ENCODE data around the gene SPN. TPM values are rescaled to one million over a fixed set of nuclear protein-coding genes. Genes with fewer than 3 reads are reported as not detected.
"Not testable (repeated sequence)": the region's sequence is repeated elsewhere in the genome, so short reads cannot be mapped to it uniquely, and the experiment has no call there.

Gene SPN
- polyA plus RNA-seq, 3 donors, result 0.34 to 1.4 (median 0.59) TPM

DNA sequence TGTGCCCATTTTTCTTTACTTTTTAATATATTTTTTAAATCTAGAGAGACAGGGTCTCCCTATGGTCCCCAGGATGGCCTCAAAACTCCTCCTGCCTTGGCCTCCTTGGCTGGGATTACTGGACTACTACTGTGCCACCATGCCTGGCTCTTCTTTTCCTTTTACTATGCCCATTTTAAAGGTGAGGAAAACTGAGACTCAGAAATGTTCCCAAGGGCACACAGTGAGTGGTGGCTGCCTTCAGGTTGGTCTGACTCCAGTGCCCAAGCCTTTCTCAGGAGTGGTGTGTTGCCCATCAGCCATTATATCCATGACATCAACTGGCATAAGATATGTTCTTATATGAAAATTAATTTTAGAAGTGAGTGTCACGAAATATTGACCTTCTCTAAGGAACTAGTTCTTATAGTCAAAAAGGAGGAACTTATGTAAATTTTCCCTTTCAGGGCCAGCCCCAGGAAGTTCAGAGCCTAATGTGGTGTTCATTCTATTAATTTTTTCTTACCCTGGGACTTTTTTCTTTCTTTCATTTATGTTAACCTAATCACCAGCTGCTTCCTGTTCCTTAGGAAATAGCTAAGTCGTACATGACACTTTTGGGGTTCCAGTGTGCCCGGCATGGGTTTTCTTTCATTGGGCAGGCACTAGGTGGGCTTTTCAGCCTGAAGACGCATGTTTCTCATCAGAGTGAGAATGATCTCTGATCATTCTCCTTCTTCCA is 17.9 kb upstream of the SPN start:
- 59 to 74% (median 65%) methylated on average over 4 of the region's 4 CpGs for WGBS, 3 donors

DNA sequence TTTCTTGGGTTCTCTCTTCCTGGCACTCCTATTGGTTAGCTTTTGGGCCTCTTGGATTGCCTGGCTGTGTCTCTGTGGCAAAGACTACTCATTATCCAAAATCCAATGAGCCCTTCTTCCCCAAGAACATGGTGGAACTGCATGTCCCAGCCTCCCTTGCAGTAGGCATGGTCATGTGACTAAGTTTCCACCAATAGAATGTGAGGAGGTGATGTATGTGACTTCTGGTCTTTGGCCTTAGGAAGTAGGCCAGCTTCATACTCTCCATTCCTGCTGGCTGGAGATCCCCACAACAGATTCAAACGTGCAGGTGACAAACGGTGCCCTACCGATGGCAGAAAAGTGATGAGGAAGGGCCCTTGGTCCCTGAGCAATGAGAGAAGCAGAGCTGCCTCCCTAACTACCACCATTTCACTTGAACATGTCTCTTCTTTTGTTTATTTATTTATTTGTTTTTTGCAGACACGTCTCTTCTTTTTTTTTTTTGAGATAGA is 17.3 kb upstream of the SPN start:
- H3K27ac ChIP-seq (ENCODE audit: low read depth, low read length), result no peak overlapping the region
- 61 to 74% (median 70%) methylated on average over 4 of the region's 4 CpGs for whole genome bisulfite sequencing, 3 donors

More for the DNA sequence above, 17.9 kb upstream of the SPN start:
- H3K27ac ChIP-seq (ENCODE audit: low read depth, low read length), result no peak overlapping the region

- H3K27ac ChIP-seq (ENCODE audit: low read depth, low read length), result no peak overlapping the region
- 89 to 94% (median 94%) methylated on average over 3 of the region's 3 CpGs for WGBS, 3 donors
These were observed 16.1 kb upstream of the SPN start for GRCh38 chr16:29646947-29647346.

- WGBS, 3 donors, result 64 to 75% (median 66%) methylated on average over 9 of the region's 9 CpGs
- H3K27ac ChIP-seq (ENCODE audit: low read depth, low read length), result no peak overlapping the region
These were observed 13.2 kb upstream of the SPN start for GRCh38 chr16:29649588-29650494.

- 88 to 97% (median 97%) methylated on average over 2 of the region's 2 CpGs for WGBS, 3 donors
- no peak overlapping the region for H3K27ac ChIP-seq (ENCODE audit: low read depth, low read length)
These were observed 12.3 kb upstream of the SPN start for GRCh38 chr16:29650771-29651170.

DNA sequence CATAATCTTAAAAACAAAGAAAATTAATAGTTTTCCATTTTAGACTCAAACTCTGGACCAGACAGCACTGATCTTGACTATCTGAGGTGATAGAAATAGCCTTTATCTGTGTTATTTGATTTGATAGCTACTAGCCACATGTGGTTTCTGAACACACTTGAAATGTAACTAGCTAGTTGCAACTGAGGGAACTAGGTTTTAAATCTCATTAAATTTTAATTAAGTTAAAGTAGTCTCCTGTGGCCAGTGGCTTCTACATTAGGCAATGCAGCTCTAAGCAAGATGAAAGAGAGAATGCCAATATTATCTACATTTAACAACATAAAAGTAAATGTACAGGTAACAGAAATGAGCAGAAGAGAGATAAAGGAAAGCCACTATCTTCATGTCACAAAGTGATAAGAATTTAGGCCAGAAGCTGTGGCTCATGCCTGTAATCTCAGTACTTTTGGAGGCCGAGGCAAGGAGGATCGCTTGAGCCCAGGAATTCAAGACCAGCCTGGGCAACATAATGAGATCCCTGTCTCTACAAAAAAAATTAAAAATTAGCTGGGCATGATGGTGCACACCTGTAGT is 11.2 kb upstream of the SPN start:
- H3K27ac ChIP-seq (ENCODE audit: low read depth, low read length), result no peak overlapping the region
- 89 to 98% (median 93%) methylated on average over 2 of the region's 2 CpGs for WGBS, 3 donors

DNA sequence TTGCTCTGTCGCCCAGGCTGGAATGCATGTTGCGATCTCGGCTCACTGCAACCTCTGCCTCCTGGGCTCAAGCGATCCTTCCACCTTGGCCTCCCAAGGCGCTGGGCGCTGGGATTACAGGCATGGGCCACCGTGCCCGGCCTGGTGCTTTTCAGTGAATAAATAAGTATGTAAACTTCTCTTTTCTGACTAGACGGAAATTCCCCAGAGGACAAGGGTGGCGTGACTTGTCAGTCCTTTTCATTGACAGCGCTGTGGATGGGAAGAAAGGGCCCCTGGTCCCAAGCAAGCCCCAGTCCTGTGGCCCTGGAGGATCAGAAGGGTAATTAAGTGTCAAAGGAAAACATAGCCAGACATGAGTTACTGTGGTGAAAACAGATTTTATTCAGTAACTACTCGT is 9.6 kb upstream of the SPN start:
- WGBS, 3 donors, result 63 to 78% (median 64%) methylated on average over 12 of the region's 12 CpGs
- H3K27ac ChIP-seq (ENCODE audit: low read depth, low read length), result no peak overlapping the region

DNA sequence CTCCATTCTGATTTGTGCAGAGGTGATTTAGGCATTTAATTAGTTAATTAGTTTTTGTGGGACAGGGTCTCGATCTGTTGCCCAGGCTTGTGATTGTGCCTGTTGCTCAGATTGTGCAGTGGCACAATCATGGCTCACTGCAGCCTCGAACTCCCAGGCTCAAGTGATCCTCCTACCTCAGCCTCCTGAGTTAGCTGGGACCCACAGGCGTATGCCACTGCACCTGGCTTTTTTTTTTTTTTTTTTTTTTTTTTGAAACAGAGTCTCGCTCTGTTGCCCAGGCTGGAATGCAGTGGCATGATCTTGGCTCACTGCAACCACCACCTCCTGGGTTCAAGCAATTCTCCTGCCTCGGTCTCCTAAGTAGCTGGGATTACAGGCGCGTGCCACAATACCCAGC is 9.2 kb upstream of the SPN start:
- not testable (repeated sequence) for H3K27ac ChIP-seq (ENCODE audit: low read depth, low read length)
- 79 to 92% (median 90%) methylated on average over 6 to 7 of the region's 7 CpGs for WGBS, 3 donors

- 69 to 77% (median 70%) methylated on average over 9 to 11 of the region's 11 CpGs for WGBS, 3 donors
- no peak overlapping the region for H3K27ac ChIP-seq (ENCODE audit: low read depth, low read length)
These were observed 6.1 kb upstream of the SPN start for GRCh38 chr16:29656688-29657523.

DNA sequence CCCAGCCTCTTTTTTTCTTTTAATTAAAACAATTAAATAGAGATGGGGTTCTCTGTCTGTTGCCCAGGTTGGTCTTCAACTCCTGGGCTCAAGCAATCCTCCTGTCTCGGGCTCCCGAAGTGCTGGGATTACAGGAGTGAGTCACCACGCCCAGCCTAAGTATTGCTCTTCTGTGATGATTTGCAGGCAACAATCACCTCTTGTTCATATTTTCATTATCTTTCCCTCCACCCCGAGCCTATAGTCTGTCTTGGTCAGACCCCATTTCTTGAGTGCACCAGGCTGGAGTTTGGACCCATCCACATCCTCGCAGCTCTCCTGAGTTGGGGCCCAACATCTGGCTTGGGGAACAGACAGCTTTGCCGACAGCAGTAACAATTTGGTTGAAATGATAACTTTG is 4.3 kb upstream of the SPN start:
- H3K27ac ChIP-seq (ENCODE audit: low read depth, low read length), result no peak overlapping the region
- 80 to 87% (median 83%) methylated on average over 6 of the region's 6 CpGs for WGBS, 3 donors

GRCh38 chr16:29662000-29662728 is 883 bp upstream of the SPN start:
- H3K27ac ChIP-seq (ENCODE audit: low read depth, low read length), result no peak overlapping the region
- 59 to 84% (median 64%) methylated on average over 17 of the region's 17 CpGs for WGBS, 3 donors

DNA sequence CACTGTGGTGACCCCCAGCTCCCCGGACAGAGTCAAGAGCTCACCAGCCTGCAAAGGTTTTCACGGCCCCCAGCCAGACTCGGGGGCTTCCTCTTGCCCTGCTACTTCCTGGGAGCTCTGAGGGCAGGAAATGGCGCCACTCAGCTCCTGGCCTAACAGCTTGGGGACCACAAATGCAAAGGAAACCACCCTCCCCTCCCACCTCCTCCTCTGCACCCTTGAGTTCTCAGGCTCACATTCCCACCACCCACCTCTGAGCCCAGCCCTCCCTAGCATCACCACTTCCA is 375 bp upstream of the SPN start:
- 41 to 52% (median 41%) methylated on average over 4 of the region's 4 CpGs for WGBS, 3 donors
- H3K27ac ChIP-seq (ENCODE audit: low read depth, low read length), result no peak overlapping the region

- 66 to 73% (median 66%) methylated on average over 3 of the region's 3 CpGs for WGBS, 3 donors
- no peak overlapping the region for H3K27ac ChIP-seq (ENCODE audit: low read depth, low read length)
These were observed 702 bp downstream of the SPN start for GRCh38 chr16:29663807-29664090.

- 55 to 79% (median 64%) methylated on average over 32 to 35 of the region's 35 CpGs for WGBS, 3 donors
These were observed 1.3 kb downstream of the SPN start for GRCh38 chr16:29664091-29664921.

DNA sequence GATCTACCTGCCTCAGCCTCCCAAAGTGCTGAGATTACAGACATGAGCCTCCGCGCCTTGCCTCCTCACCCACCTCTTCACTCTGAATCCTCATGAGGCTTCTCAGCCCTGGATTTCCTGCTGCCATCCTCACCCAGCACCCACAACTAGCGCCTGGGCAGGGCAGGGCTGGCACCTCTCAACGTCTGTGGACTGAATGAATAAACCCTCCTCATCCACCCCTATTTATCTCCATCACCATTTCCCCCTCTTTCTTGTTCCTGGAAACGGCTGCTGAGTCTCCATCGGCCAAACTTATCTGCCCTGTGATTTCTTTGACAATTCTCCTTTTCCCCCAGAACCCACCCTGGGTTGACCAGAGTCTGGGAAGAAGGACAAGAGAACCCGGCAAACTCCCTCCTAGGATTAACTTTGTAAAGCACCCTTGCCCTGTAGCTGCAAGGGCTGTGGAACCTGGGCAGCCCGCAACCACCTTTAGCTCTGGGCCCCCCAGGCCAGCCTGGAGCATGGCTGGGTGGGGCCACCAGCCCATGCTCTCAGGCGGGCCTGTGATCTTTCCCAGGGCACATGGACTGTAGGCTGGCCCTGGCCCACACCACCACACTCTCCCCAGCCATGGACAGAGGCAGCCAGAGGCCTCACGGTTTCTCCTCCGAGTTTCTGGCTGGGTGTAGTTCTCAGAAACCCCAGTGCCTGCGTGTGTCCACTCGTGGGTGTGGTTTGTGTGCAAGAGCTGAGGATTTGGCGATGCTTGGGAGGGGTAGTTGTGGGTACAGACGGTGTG is 2.4 kb downstream of the SPN start:
- 42 to 68% (median 47%) methylated on average over 15 of the region's 15 CpGs for WGBS, 3 donors
- no peak overlapping the region for H3K27ac ChIP-seq (ENCODE audit: low read depth, low read length)

More at GRCh38 chr16:29664091-29664921, 1.3 kb downstream of the SPN start:
- H3K27ac ChIP-seq (ENCODE audit: low read depth, low read length), result no peak overlapping the region

DNA sequence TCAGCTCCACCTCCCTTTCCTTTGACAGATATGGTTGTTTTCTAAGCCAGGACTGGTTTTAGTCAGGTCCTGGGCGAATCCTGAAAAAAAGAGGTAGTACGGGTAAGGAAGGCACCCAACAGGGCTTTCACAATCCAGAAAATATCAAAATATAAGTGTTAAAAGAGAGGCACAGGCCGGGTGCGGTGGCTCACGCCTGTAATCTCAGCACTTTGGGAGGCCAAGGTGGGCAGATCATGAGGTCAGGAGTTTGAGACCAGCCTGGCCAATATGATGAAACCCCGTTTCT is 4.2 kb downstream of the SPN start:
- not testable (repeated sequence) for H3K27ac ChIP-seq (ENCODE audit: low read depth, low read length)
- WGBS, 3 donors, result 51 to 83% (median 65%) methylated on average over 6 of the region's 6 CpGs

DNA sequence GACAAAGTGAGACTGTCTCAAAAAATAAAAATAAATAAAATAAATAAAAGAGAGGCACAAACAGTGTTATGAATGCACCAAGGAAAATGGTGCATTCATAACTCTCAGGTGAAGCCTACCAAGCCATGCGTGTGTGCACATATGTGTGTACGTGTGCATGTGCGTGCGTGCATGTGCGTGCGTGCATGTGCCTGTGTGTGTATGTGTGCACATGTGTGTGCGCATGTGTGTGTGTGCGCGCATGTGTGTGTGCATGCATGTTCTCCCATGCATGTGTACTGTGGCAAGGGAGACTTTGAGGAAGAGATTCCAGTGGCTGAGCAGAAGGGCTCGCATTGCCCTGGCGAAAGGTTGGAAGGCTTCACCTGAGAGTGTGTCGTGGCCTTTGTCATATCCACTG is 4.7 kb downstream of the SPN start:
- no peak overlapping the region for H3K27ac ChIP-seq (ENCODE audit: low read depth, low read length)
- 93 to 94% (median 94%) methylated on average over 12 of the region's 12 CpGs for WGBS, 3 donors
